ENCODE results near the gene MIA2.

The MIA2 gene

DNA sequence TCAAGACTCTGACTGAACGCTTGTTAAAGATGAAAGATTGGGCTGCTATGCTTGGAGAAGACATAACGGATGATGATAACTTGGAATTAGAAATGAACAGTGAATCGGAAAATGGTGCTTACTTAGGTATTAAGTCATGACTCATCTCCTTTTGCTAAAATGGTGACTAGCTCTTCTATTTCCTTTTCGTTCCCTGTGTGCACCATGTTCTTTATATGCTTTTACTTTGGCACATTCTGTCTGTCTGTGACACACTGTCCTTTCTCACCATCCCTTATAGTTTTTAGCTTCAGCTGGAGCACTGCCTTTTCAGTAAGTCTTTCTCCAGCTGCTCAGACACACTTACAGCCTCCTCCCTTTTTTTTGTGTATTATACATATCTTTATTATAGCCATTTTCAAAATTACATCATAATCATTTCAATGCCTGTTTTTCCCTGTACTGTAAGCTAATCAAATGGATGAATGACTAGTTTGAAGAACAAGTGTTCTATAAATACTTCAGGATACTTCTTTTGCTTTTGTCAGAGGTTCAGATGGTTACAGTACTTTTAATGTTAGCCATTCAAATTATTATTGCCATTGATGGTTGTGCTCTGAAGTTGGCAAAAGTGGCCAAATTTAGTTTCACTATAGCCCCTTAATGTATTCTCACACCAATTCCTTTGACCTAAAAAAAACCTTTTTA lies 68.6 kb downstream of the MIA2 start:
- DNase-seq: no peak
- Histone ChIP-seq H3K27me3 (no peaks in the 10 kb centered on the region), H3K36me3 (peaks cover 12% of the 10 kb centered on the region), H3K9me3 (no peaks in the 10 kb centered on the region), H3K4me1 (no peaks in the 10 kb centered on the region), H3K4me3 (ENCODE audit: low read depth, low read length) (no peak overlapping the region)
- TF ChIP-seq, protein P1, sequence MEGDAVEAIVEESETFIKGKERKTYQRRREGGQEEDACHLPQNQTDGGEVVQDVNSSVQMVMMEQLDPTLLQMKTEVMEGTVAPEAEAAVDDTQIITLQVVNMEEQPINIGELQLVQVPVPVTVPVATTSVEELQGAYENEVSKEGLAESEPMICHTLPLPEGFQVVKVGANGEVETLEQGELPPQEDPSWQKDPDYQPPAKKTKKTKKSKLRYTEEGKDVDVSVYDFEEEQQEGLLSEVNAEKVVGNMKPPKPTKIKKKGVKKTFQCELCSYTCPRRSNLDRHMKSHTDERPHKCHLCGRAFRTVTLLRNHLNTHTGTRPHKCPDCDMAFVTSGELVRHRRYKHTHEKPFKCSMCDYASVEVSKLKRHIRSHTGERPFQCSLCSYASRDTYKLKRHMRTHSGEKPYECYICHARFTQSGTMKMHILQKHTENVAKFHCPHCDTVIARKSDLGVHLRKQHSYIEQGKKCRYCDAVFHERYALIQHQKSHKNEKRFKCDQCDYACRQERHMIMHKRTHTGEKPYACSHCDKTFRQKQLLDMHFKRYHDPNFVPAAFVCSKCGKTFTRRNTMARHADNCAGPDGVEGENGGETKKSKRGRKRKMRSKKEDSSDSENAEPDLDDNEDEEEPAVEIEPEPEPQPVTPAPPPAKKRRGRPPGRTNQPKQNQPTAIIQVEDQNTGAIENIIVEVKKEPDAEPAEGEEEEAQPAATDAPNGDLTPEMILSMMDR (IDR thresholded peaks at IDR 0.05; ENCODE audit: low read depth, low read length): no peak

DNA sequence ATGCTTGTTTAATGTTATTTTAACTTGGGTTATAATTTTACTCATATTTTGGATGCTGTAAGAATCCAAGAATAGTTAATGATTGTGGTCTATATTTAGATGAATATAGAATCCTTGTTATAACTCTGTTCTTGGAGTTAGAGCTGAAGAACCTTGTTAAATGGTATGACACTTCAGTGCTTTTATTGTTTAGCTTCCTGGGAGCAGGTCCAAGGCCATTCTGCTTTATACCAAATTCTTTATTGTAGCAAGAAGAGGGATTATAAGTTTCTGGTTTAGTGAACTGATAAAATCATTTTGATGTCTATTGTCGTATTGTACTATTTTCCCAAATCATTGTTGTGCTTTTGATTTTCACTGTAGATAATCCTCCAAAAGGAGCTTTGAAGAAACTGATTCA lies 69.4 kb downstream of the MIA2 start:
- Histone ChIP-seq H3K9me3 (no peaks in the 10 kb centered on the region), H3K27me3 (no peaks in the 10 kb centered on the region), H3K36me3 (peaks cover 10% of the 10 kb centered on the region), H3K4me3 (ENCODE audit: low read depth, low read length) (no peak overlapping the region), H3K4me1 (no peaks in the 10 kb centered on the region)
- DNase-seq: no peak
- TF ChIP-seq, protein P1 (IDR thresholded peaks at IDR 0.05; ENCODE audit: low read depth, low read length): no peak

DNA sequence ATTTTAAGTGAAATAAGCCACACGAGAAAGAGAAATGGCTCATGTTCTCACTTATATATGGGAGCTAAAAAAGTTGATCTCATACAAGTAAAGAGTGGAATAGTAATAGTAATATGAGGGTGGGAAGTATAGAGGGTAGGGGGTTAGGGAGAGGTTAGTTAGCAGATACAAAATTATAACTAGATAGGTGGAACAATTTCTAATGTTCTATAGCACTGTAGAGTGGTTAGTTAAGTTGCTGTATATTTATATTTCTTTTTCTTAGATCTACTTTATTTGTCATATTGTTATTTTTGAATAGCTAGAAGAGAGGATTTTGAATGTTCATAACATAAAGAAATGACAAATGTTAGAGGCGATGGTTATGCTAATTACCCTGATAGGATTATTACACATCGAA lies 74.1 kb downstream of the MIA2 start:
- no peaks in the 10 kb centered on the region for H3K4me1 ChIP-seq
- TF ChIP-seq, protein P1 (IDR thresholded peaks at IDR 0.05; ENCODE audit: low read depth, low read length): no peak
- no peaks in the 10 kb centered on the region for H3K9me3 ChIP-seq
- no peaks in the 10 kb centered on the region for H3K27me3 ChIP-seq
- H3K4me3 ChIP-seq (ENCODE audit: low read depth, low read length): no peak overlapping the region
- H3K36me3 ChIP-seq: no peaks in the 10 kb centered on the region
- no peak for DNase-seq

DNA sequence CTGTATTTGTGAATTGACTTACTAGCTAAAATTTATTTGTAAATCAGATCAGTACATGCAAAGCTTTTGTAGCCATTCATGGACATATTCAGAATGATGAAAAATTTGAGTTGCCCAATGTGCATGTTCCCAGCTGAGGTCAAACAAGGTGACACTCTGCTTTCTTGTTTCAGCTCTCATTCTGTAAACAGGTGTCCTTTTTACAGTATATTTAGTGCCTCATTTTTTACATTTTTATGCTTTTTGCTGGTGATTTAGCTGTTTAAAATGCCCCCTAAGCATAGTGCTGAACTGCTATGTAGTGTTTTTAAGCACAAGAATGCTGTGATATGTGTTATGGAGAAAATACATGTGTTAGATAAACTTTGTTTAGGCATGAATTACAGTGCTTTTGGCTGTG lies 76.3 kb downstream of the MIA2 start:
- Histone ChIP-seq H3K9me3 (no peaks in the 10 kb centered on the region), H3K27me3 (no peaks in the 10 kb centered on the region), H3K4me1 (no peaks in the 10 kb centered on the region), H3K36me3 (no peaks in the 10 kb centered on the region), H3K4me3 (ENCODE audit: low read depth, low read length) (no peak overlapping the region)
- TF ChIP-seq, protein P1 (IDR thresholded peaks at IDR 0.05; ENCODE audit: low read depth, low read length): no peak
- DNase-seq: no peak

DNA sequence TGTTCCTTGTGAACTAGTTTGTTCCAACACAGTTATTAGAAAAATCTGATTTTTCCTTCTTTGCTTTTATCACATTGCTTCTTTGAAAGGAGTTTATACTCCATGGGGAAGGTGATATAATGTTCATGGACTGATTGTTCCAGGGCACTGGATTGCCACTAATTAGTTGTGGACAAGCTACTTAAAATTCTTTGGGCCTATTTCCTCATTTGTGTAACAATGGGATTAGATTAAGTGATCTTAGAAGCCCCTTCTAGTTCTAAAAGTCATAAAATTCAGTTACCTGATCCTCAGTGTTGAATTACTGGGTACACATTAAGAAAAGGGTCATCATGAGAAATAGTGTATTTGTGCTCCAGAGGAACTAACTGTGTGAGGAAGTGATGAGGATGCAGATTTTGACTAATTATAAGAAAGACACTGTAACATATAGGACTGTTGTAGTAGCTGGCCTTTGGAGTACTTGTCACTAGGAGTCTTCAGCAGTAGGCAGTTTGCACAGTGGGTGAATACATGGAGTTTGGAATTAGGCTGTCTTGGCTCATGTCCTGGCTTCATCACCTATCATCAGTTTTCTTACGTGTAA lies 82.2 kb downstream of the MIA2 start:
- Histone ChIP-seq H3K4me3 (ENCODE audit: low read depth, low read length) (no peak overlapping the region), H3K9me3 (no peaks in the 10 kb centered on the region), H3K4me1 (no peaks in the 10 kb centered on the region), H3K27me3 (no peaks in the 10 kb centered on the region), H3K36me3 (no peaks in the 10 kb centered on the region)
- DNase-seq: no peak
- TF ChIP-seq, protein P1 (IDR thresholded peaks at IDR 0.05; ENCODE audit: low read depth, low read length): no peak

DNA sequence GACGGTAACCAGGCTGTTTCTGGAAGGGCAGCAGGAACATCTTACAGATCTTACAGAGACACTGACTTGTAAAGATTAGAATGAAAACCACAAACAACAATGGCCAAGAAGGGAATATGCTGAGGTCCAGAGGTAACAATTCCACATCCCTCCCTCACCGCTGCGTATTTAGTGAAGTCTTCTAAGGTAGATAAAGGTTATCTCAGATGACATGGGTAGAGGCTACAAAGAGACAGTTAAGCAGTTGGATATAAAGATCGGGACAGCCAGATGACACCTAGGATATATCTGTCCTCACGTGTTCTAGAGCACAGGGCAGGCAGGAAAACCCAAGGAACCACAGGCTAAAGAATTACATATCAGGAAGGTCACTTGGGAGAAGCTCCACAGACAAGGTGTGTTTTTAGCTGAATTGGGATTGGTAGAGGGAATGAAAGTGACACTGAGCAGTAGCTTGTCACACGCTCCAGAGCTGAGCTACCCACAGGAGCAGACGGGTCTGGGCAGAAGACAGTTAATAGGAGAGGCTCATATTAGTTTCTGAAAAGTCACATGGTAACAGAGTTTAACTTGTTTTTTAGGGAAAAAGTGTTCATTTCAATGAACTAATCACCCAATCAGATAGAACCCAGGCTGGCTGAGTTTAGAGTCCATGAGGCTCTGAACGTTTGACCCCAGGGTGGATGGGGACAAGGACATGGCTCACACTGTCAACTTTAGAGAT lies 83.3 kb downstream of the MIA2 start:
- H3K36me3 ChIP-seq: no peaks in the 10 kb centered on the region

More for the DNA sequence above, 83.3 kb downstream of the MIA2 start:
- Histone ChIP-seq H3K9me3 (no peaks in the 10 kb centered on the region), H3K4me1 (no peaks in the 10 kb centered on the region), H3K27me3 (no peaks in the 10 kb centered on the region), H3K4me3 (ENCODE audit: low read depth, low read length) (no peak overlapping the region)
- TF ChIP-seq, protein P1 (IDR thresholded peaks at IDR 0.05; ENCODE audit: low read depth, low read length): no peak
- no peak for DNase-seq

Data from BE2C (cell line).